ENCODE data around the gene RSRC1.
"Not testable (repeated sequence)": the region's sequence is repeated elsewhere in the genome, so short reads cannot be mapped to it uniquely, and the experiment has no call there.

RSRC1 gene, protein sequence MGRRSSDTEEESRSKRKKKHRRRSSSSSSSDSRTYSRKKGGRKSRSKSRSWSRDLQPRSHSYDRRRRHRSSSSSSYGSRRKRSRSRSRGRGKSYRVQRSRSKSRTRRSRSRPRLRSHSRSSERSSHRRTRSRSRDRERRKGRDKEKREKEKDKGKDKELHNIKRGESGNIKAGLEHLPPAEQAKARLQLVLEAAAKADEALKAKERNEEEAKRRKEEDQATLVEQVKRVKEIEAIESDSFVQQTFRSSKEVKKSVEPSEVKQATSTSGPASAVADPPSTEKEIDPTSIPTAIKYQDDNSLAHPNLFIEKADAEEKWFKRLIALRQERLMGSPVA

DNA sequence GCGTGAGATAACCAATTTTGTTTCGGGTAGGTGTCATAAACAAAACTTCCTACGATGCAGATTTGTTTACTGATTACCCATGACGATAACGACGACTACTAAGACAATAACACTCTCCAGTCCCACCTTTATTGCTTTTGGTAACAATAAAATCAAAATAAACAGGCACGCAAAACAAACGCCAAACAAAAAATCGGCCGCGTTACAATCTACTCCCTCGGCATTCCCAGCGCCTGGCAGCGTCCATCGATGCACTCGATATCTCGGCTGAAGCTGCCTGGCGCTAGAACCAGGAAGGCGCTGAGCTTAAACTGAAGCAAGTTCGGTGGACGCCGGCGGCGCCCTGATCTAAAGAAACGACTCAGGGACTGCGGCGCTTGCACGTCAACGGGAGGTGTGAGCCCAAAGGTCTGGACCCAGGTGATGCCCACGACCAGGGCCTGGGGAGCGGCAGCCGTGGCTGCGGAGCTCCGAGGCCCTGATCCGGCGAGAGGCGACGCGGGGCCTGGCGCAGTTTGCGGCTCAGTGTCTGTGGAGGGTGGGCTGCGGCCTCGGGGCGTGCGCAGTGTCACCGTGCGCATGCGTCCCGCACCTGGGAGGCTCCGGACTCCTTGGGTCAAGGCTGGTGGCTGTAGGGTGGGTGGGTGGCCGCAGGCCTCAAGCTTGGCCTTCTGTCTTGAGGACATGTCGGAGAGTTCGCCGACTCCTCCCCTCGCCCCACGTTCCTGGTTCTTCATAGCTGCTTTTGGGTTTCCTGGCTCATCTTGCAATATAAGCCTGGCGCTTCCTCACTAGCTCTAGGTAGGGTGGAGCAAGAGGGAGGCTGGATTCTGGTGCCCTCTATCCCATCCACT lies at the start of gene RSRC1:
Gene RSRC1, plus strand, starts transcription at position 286 of the 854 bp plus-strand sequence. CDS start 12,016 bp downstream, outside the sequence.
- peak; percentile 87 for DNase-seq (ENCODE audit: low spot score)

DNA sequence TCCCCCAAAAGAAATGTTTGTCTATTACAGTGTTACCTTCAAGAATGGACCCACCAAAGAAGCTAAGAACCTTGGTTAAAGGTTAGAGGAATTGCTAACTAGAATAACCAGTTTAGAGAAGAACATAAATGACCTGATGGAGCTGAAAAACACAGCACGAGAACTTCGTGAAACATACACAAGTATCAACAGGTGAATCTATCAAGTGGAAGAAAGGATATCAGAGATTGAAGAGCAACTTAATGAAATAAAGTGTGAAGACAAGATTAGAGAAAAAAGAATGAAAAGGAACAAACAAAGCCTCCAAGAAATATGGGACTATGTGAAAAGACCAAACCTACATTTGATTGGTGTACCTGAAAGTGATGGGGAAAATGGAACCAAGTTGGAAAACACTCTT lies 44.3 kb upstream of the RSRC1 start:
- not testable (repeated sequence) for DNase-seq (ENCODE audit: low spot score)

GRCh38 chr3:158072790-158073189 lies 37.1 kb upstream of the RSRC1 start:
- DNase-seq (ENCODE audit: low spot score) = no peak

GRCh38 chr3:158074591-158074990 lies 35.3 kb upstream of the RSRC1 start:
- no peak for DNase-seq (ENCODE audit: low spot score)

DNA sequence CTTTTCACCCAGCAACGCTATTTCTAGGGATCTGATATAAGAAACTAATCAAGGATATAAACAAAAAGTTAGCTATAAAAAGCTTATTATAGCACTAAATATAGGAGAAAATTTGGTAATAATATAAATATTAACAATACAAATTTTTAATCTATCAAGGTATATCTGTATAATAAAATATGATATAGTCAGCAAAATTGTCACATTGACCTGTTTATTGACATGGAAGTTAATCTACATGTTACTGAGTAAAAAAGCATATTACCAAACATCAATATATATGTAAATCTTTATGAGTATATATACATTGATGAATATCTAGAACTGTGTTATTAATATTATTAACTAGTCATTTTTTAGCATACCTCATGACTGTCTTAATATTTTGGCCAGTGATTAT lies 30.3 kb upstream of the RSRC1 start:
- DNase-seq (ENCODE audit: low spot score) = no peak

DNA sequence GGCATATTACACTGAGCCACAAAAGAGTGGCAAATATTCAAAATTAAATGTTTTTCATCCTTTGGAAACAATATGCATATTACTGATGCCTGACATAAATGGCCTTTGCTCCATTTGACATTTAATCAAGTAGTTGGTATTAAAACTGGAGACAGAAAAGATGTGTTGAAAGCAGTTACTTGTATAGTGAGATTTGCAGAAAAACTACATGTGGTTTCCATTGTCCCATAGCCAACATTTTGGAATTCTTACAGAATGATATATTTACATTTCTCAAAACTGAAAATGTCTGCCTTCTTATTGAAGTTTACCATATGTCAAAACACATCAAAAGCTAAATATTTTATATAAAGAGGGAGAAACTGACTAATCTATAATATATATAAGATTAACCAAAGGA lies 25.2 kb upstream of the RSRC1 start:
- DNase-seq (ENCODE audit: low spot score) = no peak

DNA sequence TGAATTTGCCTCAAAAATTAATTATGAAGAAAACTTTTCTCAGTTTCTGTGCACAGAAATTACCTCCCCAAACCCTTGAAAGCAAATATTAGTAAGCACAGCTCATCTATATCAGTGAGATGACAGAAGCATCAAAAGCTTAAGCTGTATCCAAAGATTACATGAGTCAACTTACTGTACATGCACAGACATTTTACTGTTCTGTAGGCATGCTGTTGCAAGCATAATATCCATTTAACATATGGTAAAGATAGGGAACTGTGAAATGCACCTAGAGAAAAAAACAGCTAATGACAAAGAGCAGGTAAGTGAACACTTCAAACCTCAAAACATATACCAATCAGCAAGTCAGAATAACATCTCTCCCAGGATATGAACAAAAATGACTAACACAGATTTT lies 24.5 kb upstream of the RSRC1 start:
- DNase-seq (ENCODE audit: low spot score) = no peak

GRCh38 chr3:158085931-158086330 lies 24.0 kb upstream of the RSRC1 start:
- DNase-seq (ENCODE audit: low spot score) = no peak

- no peak for DNase-seq (ENCODE audit: low spot score)
Measured at GRCh38 chr3:158086361-158086760, 23.5 kb upstream of the RSRC1 start.

GRCh38 chr3:158086776-158087175 lies 23.1 kb upstream of the RSRC1 start:
- no peak for DNase-seq (ENCODE audit: low spot score)

DNA sequence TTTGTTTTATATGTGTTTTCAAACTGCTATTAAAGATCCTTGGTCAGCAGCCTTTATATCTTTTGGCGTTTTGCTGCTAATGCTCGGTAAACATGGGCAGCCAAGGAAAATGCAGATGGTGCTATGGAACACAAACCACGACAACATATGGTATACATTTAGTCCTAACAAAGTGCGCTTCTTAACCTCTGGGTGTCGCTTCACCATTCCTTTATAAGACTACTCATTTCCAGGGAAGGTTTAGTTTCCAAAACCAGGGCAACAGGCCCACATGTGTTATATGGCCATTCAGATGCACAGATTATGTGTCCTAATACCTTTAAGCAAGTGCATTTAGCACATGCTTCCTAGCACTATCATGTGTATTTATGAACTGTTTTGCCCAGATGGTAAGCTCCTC lies 18.4 kb upstream of the RSRC1 start:
- no peak for DNase-seq (ENCODE audit: low spot score)

- no peak for DNase-seq (ENCODE audit: low spot score)
Measured at GRCh38 chr3:158093526-158093925, 16.4 kb upstream of the RSRC1 start.

DNA sequence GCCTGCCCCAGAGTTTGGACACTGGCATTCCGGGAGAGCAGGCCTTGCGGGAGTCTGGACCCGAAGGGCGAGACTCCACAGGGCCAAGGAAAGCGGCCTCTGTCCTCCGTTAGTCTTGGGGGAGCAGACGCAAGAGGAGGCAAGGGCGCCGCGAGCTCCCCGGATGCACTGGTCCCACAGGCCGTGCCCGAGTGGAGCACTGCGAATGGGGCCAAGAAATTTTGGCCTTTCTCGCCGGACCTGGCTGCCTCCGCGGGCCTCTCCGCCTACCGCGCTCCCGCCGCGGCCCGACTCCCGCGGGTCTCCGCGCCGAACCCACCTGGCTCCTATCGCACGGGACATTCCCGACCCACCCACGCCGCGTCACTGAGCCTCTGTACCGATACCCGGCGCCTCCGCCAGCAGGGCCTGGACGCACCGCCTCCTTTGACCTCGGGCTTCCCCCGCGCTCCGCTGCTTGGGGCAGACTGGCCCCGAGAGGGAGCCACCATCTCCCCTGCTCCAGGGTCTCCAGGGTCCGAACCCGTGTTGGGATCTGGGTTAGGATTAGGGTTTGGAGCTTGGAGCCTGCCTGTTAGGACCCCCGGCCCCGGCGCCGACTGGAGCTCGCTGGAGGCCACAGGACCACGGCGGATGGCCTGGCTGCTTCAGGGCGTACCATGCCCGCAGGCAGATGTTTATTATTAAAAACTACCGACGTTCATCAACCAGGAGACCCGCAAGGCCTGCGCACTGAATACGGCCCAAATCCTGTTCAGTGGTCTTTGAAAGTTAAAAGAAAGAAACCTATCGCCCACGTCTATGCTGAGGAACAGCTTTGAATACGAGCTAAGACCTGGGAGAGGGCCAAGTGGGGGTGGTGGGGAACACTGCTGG lies 15.4 kb upstream of the RSRC1 start:
- no peak for DNase-seq (ENCODE audit: low spot score)

DNA sequence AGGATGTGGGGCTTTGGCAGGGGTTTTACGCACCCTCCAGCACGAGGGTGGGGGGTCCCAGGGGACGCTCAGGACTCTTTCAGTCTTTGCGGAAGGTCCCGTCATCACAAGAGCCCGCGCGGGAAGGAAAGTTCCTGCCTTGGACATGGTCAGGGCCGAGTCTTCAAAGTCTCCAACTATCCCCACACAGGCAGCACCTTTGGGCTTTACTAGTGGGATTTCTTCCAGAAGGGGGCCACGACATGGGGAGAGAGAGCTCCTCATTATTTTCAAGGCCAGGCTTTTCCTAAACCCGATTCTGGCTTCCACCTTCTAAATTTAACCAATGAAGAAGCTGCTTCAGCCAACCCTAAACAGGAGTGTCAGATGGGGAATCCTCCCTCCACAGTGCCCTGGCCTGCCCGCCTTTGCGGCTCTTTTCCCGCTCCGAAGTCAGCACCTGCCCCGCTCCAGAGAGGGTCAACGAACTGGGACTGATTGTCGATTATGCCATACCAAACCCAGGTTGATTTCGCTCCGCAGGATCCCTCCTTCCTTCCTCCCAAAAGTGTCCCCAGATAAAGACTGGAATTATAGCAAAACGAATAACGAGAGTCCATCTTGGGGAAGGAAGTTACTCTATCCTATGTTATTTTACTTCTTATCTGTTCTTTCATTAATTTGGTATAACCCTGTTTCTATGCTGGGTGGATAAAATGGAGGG lies 14.6 kb upstream of the RSRC1 start:
- DNase-seq (ENCODE audit: low spot score) = no peak

- DNase-seq (ENCODE audit: low spot score) = no peak
Measured at GRCh38 chr3:158095814-158096704, 13.8 kb upstream of the RSRC1 start.

- DNase-seq (ENCODE audit: low spot score) = no peak
Measured at GRCh38 chr3:158097081-158097592, 12.8 kb upstream of the RSRC1 start.

GRCh38 chr3:158097593-158098308 lies 12.1 kb upstream of the RSRC1 start:
- DNase-seq (ENCODE audit: low spot score) = no peak

GRCh38 chr3:158098309-158098639 lies 11.6 kb upstream of the RSRC1 start:
- no peak for DNase-seq (ENCODE audit: low spot score)

DNA sequence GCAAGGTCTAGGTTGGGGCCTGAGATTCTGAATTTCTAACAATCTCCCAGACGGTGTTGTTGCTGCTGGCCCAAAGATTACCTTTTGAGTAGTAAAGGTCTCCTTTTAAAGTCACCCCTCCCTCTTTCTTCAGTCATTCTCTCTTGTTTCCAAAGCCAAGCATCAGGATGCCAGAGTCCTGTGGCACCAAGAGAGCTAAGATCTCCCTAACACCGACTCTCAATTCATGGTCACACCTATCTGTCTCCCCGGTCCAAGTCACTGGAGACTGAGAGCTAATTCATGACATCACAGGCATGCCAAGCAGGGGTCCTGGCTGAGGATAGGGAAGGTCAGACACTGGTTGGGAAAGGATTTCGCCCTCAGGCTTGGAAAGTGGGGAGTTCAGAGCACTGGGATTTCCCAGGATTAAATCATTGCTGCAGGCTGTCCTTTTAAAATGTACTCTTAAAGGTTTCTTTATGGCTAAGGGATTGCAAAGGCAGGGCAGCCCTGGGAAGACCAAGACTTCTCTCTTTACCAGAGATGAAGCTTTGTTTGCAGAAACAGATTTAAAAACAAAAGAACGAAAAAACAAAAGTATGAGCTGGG lies 11.0 kb upstream of the RSRC1 start:
- no peak for DNase-seq (ENCODE audit: low spot score)
